Measurements from ENCODE around the gene FERMT1.

GRCh38 chr20:6104493-6105188 lies 18.2 kb downstream of the FERMT1 start:
- TF ChIP-seq CTCF (IDR thresholded peaks at IDR 0.05): no peak
- peak in 1 of 2 donors; percentile 11 for TF ChIP-seq POLR2A (IDR thresholded peaks at IDR 0.05)

Data from adrenal gland (tissue), 5 donors.